ENCODE results near the gene SHC3.

Gene SHC3

DNA sequence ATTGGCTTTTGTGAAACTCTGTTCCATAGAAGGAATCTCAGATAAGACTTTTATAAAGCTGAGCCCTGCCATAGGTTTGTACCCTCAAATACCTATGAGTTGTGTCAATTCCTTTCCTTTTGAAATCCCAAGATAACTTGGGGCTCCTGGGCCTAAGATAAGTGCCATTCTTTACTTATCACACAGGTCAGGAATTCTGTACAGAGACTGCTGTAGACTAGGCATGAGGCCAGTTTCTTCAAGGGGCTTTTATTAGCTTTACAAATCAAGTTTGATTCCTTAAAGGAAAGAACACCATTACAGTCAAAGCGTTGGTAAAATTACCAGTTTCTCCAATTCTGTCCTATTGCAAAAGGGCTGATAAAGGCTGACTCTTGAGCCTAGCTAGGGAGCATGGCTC lies 39.2 kb downstream of the SHC3 start:
- TF ChIP-seq, protein P1, sequence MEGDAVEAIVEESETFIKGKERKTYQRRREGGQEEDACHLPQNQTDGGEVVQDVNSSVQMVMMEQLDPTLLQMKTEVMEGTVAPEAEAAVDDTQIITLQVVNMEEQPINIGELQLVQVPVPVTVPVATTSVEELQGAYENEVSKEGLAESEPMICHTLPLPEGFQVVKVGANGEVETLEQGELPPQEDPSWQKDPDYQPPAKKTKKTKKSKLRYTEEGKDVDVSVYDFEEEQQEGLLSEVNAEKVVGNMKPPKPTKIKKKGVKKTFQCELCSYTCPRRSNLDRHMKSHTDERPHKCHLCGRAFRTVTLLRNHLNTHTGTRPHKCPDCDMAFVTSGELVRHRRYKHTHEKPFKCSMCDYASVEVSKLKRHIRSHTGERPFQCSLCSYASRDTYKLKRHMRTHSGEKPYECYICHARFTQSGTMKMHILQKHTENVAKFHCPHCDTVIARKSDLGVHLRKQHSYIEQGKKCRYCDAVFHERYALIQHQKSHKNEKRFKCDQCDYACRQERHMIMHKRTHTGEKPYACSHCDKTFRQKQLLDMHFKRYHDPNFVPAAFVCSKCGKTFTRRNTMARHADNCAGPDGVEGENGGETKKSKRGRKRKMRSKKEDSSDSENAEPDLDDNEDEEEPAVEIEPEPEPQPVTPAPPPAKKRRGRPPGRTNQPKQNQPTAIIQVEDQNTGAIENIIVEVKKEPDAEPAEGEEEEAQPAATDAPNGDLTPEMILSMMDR (IDR thresholded peaks at IDR 0.05; ENCODE audit: low read depth, low read length), result no peak
- no peak for TF ChIP-seq POLR2A (IDR thresholded peaks at IDR 0.05; ENCODE audit: extremely low read depth, insufficient read length)
- TF ChIP-seq MYC (IDR thresholded peaks at IDR 0.05; ENCODE audit: low read depth, low read length), result no peak
- TF ChIP-seq, protein P2, sequence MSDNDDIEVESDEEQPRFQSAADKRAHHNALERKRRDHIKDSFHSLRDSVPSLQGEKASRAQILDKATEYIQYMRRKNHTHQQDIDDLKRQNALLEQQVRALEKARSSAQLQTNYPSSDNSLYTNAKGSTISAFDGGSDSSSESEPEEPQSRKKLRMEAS (IDR thresholded peaks at IDR 0.05; ENCODE audit: low read depth, low read length), result no peak
- DNase-seq (ENCODE audit: low read depth), result no peak
- H3K4me3 ChIP-seq (ENCODE audit: low read depth, low read length), result no peak overlapping the region

DNA sequence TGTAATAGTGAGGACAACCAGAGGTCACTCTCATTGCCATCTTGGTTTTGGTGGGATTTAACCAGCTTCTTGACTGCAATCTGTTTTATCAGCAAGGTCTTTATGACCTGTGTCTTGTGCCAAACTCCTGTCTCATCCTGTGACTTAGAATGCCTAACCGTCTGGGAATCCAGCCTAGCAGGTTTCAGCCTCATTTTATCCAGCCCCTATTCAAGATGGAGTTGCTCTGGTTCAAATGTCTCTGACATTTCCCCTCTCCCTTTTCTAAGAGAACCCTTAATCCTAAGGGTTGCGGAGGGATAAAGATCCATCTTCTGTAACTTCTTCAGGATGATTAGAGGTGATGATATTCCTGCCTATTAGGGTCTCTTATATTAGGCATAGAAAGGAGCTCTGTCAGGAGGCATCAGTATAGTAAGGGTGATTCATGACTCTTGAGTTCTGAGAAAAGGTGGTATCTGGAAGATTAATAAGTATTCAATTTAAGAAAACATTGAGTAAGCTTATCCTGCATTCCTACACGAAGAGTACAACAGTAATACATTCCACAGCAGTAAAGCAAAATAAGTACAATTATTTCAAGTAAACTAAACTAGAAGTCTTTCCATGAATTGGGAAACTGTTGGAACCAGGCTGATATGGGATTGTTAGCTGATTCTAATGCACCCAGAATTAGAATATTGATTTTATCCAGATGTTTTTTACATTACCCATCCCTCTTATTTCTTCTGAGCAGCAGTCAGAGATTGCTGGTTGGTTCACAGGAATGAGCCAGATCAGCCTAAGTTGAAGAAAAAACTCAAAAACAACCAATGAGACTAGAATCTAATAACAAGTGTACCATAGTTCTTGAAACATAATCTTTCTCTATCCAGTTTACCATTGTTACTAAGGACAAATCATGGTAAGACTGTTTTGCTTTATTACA lies 39.9 kb downstream of the SHC3 start:
- H3K4me3 ChIP-seq (ENCODE audit: low read depth, low read length), result no peak overlapping the region
- no peak for DNase-seq (ENCODE audit: low read depth)
- TF ChIP-seq POLR2A (IDR thresholded peaks at IDR 0.05; ENCODE audit: extremely low read depth, insufficient read length) (no peak), MYC (IDR thresholded peaks at IDR 0.05; ENCODE audit: low read depth, low read length) (no peak)
- TF ChIP-seq, protein P2 (IDR thresholded peaks at IDR 0.05; ENCODE audit: low read depth, low read length), result no peak
- TF ChIP-seq, protein P1 (IDR thresholded peaks at IDR 0.05; ENCODE audit: low read depth, low read length), result no peak

DNA sequence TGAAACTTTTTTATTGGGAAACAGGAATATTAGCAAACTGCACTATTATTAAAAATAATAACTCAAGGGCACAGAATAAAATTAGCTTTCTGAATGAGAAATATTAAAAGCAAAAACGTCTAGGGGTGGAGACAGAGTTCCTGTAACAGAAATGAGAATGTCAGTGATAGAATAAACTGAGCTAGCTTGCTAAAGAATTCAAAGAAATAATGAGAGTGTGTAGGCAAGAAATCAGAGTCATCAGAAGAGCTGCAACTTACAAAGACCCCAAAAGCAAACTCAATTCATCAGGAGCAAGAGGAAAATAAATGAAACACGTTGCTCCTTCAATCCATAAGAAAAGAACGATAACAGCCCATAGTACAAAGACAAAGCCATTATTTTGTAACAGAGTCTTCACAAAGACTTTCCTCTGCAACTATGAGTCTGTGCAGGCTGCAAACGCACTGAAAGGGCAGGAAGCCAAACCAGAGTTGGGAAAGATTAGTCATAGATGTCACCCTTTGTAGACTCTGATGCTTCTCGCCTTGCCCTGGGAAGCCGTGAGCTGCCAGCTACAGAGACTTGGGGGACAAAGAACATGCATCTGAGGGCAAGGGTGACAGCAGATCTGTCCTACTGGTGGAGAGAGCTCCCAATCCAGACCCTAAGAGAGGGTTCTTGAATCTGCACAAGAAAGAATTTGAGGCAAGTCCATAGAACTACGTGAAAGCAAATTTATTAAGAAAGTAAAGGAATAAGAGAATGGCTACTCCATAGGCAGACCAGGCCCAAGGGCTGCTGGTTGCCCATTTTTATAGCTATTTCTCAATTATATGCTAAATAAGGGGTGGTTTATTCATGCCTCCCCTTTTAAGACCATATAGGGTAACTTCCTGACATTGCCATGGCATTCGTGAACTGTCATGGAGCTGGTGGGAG lies 40.8 kb downstream of the SHC3 start:
- DNase-seq (ENCODE audit: low read depth), result peak; percentile 3
- no peak overlapping the region for H3K4me3 ChIP-seq (ENCODE audit: low read depth, low read length)

DNA sequence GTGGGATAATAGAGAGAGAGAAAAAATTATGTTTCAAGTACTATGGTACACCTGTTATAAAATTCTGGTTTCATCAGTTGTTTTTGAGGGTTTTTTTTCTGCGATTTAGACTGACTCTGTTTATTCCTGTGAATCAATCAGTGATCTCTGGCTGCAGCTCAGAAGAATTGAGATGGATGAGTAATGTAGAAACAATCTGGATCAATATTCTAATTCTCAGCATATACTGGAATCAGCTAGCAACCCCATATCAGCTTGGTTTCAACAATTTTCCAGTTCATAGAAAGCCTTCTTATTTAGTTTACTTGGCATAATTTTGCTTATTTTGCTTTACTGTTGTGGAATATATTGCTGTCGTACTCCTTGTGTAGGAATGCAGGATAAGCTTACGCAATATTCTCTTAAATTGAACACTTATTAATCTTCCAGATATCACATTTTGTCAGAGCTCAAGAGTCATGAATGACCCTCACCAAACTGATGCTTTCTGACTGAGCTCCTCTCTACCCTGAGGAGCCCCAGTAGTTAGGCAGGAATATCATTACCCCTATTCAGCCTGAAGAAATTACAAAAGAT lies 42.9 kb downstream of the SHC3 start:
- TF ChIP-seq POLR2A (IDR thresholded peaks at IDR 0.05; ENCODE audit: extremely low read depth, insufficient read length) (no peak), MYC (IDR thresholded peaks at IDR 0.05; ENCODE audit: low read depth, low read length) (no peak)
- TF ChIP-seq, protein P1 (IDR thresholded peaks at IDR 0.05; ENCODE audit: low read depth, low read length), result no peak
- TF ChIP-seq, protein P2 (IDR thresholded peaks at IDR 0.05; ENCODE audit: low read depth, low read length), result no peak
- no peak for DNase-seq (ENCODE audit: low read depth)
- H3K4me3 ChIP-seq (ENCODE audit: low read depth, low read length), result no peak overlapping the region

More for the DNA sequence above, 40.8 kb downstream of the SHC3 start:
- no peak for TF ChIP-seq MYC (IDR thresholded peaks at IDR 0.05; ENCODE audit: low read depth, low read length)

DNA sequence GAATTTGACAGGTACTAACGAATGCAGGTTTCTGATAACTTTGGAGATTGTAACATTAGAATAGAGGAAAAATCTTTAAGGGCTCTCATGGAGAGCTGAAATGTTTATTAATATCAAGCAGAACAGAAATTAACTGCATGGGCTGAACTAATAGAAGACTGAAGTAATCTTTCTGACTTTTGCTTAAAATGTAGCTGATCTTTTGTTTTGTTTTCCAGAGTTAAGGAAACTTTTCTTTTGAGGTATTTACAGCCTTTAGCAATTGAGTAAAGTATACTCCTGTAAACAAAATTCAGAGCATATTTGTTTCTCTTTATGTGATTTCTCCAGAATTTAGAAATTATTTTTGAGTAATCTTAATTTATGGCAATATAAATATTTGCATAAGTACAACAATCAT lies 43.9 kb downstream of the SHC3 start:
- DNase-seq (ENCODE audit: low read depth), result no peak
- TF ChIP-seq POLR2A (IDR thresholded peaks at IDR 0.05; ENCODE audit: extremely low read depth, insufficient read length), result no peak

DNA sequence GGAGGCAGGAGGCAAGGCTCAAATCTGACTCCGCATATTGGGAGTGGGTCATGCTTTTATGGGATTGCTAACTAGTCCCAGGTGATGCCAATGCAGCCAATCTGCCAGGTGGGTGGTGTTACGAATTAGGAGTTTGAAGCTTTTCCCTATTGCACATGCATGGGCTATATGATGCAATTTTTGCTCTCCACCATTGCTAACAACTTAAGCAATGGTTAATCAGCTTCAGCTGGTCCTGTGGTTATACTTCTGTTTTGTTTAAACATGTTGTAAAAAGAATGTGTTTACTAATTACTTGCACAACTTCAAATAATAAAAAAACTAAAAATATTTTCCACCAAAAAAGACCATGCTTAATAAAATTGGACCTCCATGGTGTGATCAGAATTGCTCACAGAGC lies 55.7 kb downstream of the SHC3 start:
- H3K4me3 ChIP-seq (ENCODE audit: low read depth, low read length), result no peak overlapping the region
- peak; percentile 10 for DNase-seq (ENCODE audit: low read depth)
- TF ChIP-seq, protein P2 (IDR thresholded peaks at IDR 0.05; ENCODE audit: low read depth, low read length), result no peak
- no peak for TF ChIP-seq POLR2A (IDR thresholded peaks at IDR 0.05; ENCODE audit: extremely low read depth, insufficient read length)

More for the DNA sequence above, 43.9 kb downstream of the SHC3 start:
- no peak overlapping the region for H3K4me3 ChIP-seq (ENCODE audit: low read depth, low read length)

DNA sequence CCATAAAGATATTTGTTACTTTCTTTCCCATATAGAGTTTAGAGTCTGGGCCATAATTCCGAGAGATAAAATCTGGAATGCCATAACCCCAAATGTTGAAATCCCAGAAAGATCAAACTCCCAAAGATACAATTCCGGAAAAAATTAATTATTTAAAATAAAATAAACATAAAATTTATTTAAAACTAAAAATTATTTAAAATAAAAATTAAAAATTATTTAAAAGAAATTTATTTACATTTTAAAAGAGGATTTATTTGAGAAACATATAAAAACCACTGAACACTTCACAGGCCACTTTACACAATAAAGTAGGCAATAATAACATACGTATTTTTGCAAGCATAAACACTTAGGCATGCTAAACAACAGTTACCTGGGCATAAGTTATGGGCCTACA lies 57.9 kb downstream of the SHC3 start:
- no peak overlapping the region for H3K4me3 ChIP-seq (ENCODE audit: low read depth, low read length)
- TF ChIP-seq POLR2A (IDR thresholded peaks at IDR 0.05; ENCODE audit: extremely low read depth, insufficient read length) (no peak), MYC (IDR thresholded peaks at IDR 0.05; ENCODE audit: low read depth, low read length) (no peak)
- TF ChIP-seq, protein P2 (IDR thresholded peaks at IDR 0.05; ENCODE audit: low read depth, low read length), result no peak
- TF ChIP-seq, protein P1 (IDR thresholded peaks at IDR 0.05; ENCODE audit: low read depth, low read length), result no peak
- DNase-seq (ENCODE audit: low read depth), result no peak

Measured in NB4 (cell line).